ENCODE measurements around the gene SLC4A3. TPM values are rescaled to one million over a fixed set of nuclear protein-coding genes. Genes with fewer than 3 reads are reported as not detected.

Gene SLC4A3
- total and polyA plus RNA-seq, 2 of the 8 experiments (the other 6 are each of a cell fraction or from before 2014, with no cell fraction given), result 4.8 to 7.4 TPM

DNA sequence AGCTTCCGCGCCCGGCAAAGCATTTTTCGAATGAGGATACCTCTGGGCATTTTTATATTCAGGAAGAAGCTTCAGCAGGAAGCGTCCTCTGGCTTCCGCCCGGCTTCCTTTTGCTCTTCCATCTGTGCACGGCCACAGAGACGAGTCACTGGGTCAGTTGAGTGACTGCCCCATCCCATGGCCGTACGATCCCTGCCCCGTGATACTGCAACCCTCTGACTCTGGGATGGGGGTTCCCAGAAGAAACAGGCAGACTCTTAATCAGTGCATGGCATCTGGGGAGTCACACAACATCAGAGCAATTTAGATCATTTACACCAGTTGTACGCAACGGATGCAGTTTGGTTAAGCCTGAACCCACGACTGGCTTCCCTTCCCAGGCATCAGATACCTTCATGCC lies 40.9 kb downstream of the SLC4A3 start:
- 96% methylated on average over 15 of the region's 15 CpGs; no CpG with 5 or more reads in 1 of the 2 experiments for WGBS, 2 experiments (ENCODE audit: extremely low coverage in 1 of 2, insufficient coverage in 1 of 2, insufficient read length in 1 of 2, insufficient replicate concordance in 2 of 2, low coverage in 1 of 2, low lambda C conversion rate in 2 of 2, missing lambda C conversion rate in 1 of 2)

More for the DNA sequence above, 40.9 kb downstream of the SLC4A3 start:
- ChIA-PET POLR2A (ENCODE audit: partially characterized antibody) (no interaction called here), CTCF (ENCODE audit: partially characterized antibody) (interaction anchor here (0.5 to 2.3 kb wide), 4 partner anchors 9 to 18 kb away, joined by 3 to 5 read pairs (median 3); no protein-coding TSS in a partner anchor)
- H4K5ac ChIP-seq (ENCODE audit: insufficient read length, low read depth, low read length), result no peak overlapping the region
- no peaks in the 10 kb centered on the region for H3K9me3 ChIP-seq (ENCODE audit: insufficient read depth in 2 of 2, low read depth in 1 of 2, low read length in 1 of 2)
- H2AFZ ChIP-seq (ENCODE audit: low read length), result no peak overlapping the region
- no peak overlapping the region for H3K27ac ChIP-seq (ENCODE audit: low read depth, low read length)
- H3K4me2 ChIP-seq (ENCODE audit: insufficient read depth in 1 of 2, low read depth in 2 of 2, low read length in 2 of 2), result no peak overlapping the region
- no peak overlapping the region for H3K56ac ChIP-seq (replicated peaks; ENCODE audit: insufficient read length, low read depth, low read length)
- H3K9ac ChIP-seq (replicated peaks in 1 of 4; ENCODE audit: extremely low read depth in 1 of 4, low read depth in 3 of 4, low read length in 3 of 4), result no peak overlapping the region
- no peak overlapping the region for H3K4me3 ChIP-seq (ENCODE audit: extremely low read depth in 1 of 4, insufficient read depth in 2 of 4, low read depth in 3 of 4, low read length in 4 of 4)
- H4K20me1 ChIP-seq (replicated peaks in 1 of 2; ENCODE audit: control insufficient read depth in 1 of 2, insufficient read depth in 2 of 2, low read length in 2 of 2), result no peaks in the 10 kb centered on the region
- no peaks in the 10 kb centered on the region for H3K36me3 ChIP-seq (ENCODE audit: control insufficient read depth in 2 of 4, insufficient read depth in 4 of 4, low read length in 3 of 4)
- no peak for TF ChIP-seq HDAC6 (IDR thresholded peaks at IDR 0.05; ENCODE audit: low read depth, low read length)
- no peak for TF ChIP-seq EZH2 (IDR thresholded peaks at IDR 0.05; ENCODE audit: low read depth, low read length, severe bottlenecking)
- no peak for TF ChIP-seq BACH1 (IDR thresholded peaks at IDR 0.05; ENCODE audit: low read length)
- no peak for TF ChIP-seq EGR1 (IDR thresholded peaks at IDR 0.05; ENCODE audit: borderline replicate concordance, low read depth, low read length)
- no peak for TF ChIP-seq SP2 (IDR thresholded peaks at IDR 0.05; ENCODE audit: low read length)
- TF ChIP-seq BRCA1 (IDR thresholded peaks at IDR 0.05; ENCODE audit: low read depth, low read length), result no peak
- TF ChIP-seq SP1 (IDR thresholded peaks at IDR 0.05; ENCODE audit: low read depth, low read length), result no peak
- no peak for TF ChIP-seq GTF2F1 (IDR thresholded peaks at IDR 0.05; ENCODE audit: borderline replicate concordance, low read depth, low read length)
- no peak for TF ChIP-seq TAF1 (IDR thresholded peaks at IDR 0.05; ENCODE audit: low read depth, low read length)
- 0 out of 2 replicates have a peak overlapping the region, but pooled peaks have one; percentile 14 for H2BK12ac ChIP-seq (ENCODE audit: low read depth, low read length)
- H4K8ac ChIP-seq (ENCODE audit: extremely low read depth, insufficient read depth, low read length), result no peak overlapping the region
- H3K79me2 ChIP-seq (ENCODE audit: control insufficient read depth in 1 of 2, insufficient read depth in 2 of 2, low read length in 2 of 2), result no peaks in the 10 kb centered on the region
- FAIRE-seq, result no peak
- DNase-seq (ENCODE audit: low read depth in 1 of 2, low spot score in 2 of 2), result no peak
- no peak overlapping the region for H3K14ac ChIP-seq (ENCODE audit: insufficient read length)
- no peak overlapping the region for H2BK120ac ChIP-seq (replicated peaks; ENCODE audit: low read depth, low read length)
- H2BK5ac ChIP-seq (ENCODE audit: low read depth, low read length), result no peak overlapping the region
- H3K4me1 ChIP-seq (replicated peaks in 1 of 4; ENCODE audit: control insufficient read depth in 3 of 4, insufficient read depth in 4 of 4, low read length in 3 of 4), result peaks cover 2 to 11% (median 6%) of the 10 kb centered on the region in 4 experiments; a peak in 5 of 7 replicates
- H3K27me3 ChIP-seq (replicated peaks in 1 of 4; ENCODE audit: control insufficient read depth in 3 of 4, extremely low read depth in 1 of 4, insufficient read depth in 3 of 4, low read length in 3 of 4), result no peaks in the 10 kb centered on the region
- no peak overlapping the region for H2AK5ac ChIP-seq (ENCODE audit: low read depth, low read length)
- H3K23ac ChIP-seq (ENCODE audit: insufficient read length), result no peak overlapping the region
- no peak overlapping the region for H3K4ac ChIP-seq (replicated peaks; ENCODE audit: insufficient read length, low read depth, low read length)
- H4K91ac ChIP-seq (replicated peaks; ENCODE audit: insufficient read length, low read length), result no peak overlapping the region
- H3K23me2 ChIP-seq (ENCODE audit: low read depth, low read length), result no peaks in the 10 kb centered on the region
- no peaks in the 10 kb centered on the region for H3K79me1 ChIP-seq (ENCODE audit: low read depth, low read length)
- no peak overlapping the region for H2BK20ac ChIP-seq (ENCODE audit: low read length)
- H3K18ac ChIP-seq (ENCODE audit: extremely low read depth, low read length), result no peak overlapping the region
- H2BK15ac ChIP-seq (ENCODE audit: low read length), result no peak overlapping the region
